GM12878 (cell line): ENCODE data around the gene GRIA4.

ENCODE experiments used
- CHD2 ChIP-seq: IDR thresholded peaks from 2 replicates; pipeline ENCODE4 v1.6.1; 2011; ENCODE audit warnings: low read depth, low read length, improper control_type of control experiment, borderline replicate concordance
- CTCF ChIP-seq, 3 experiments: IDR thresholded peaks in 2 of 3; conservative IDR thresholded peaks in 1 of 3; 2 replicates each; pipeline ENCODE4 v1.5.1; 2011; ENCODE audit warnings: low read depth in 3 of 3, low read length in 3 of 3, mild to moderate bottlenecking in 3 of 3, control low read depth in 2 of 3, moderate library complexity in 2 of 3, inconsistent platforms in 1 of 3, mixed read lengths in 1 of 3; ENCODE audit not compliant: control insufficient read depth in 2 of 3, insufficient read depth in 1 of 3; ENCODE audit errors: extremely low read depth in 1 of 3
- ESRRA ChIP-seq: IDR thresholded peaks from 2 replicates; pipeline ENCODE4 v1.6.1; 2012; ENCODE audit warnings: mild to moderate bottlenecking, low read length, improper control_type of control experiment
- EZH2 ChIP-seq: IDR thresholded peaks from 2 replicates; pipeline ENCODE4 v1.6.1; 2012; ENCODE audit warnings: low read depth, mild to moderate bottlenecking, control low read depth, inconsistent platforms, low read length, borderline replicate concordance; ENCODE audit not compliant: control insufficient read depth
- SP1 ChIP-seq: IDR thresholded peaks from one replicate; pipeline ENCODE4 v1.6.1; 2011; ENCODE audit warnings: low read depth, low read length
- SREBF2 ChIP-seq: IDR thresholded peaks from 2 replicates; pipeline ENCODE4 v1.6.1; 2012; ENCODE audit warnings: mild to moderate bottlenecking, low read length
- TAF1 ChIP-seq: IDR thresholded peaks from 2 replicates; pipeline ENCODE4 v1.6.1; 2011; ENCODE audit warnings: mild to moderate bottlenecking, low read depth, low read length, borderline replicate concordance
- WRNIP1 ChIP-seq: IDR thresholded peaks from 2 replicates; pipeline ENCODE4 v1.6.1; 2011; ENCODE audit warnings: low read depth, low read length, improper control_type of control experiment, borderline replicate concordance
- ZBED1 ChIP-seq: IDR thresholded peaks from 2 replicates; pipeline ENCODE4 v1.6.1; 2016; ENCODE audit warnings: borderline replicate concordance
- ZSCAN29 ChIP-seq: fragments of 450-650 bp; IDR thresholded peaks from 2 replicates; pipeline ENCODE4 v1.6.1; 2017; ENCODE audit warnings: mild to moderate bottlenecking, moderate library complexity

- TF ChIP-seq CTCF (IDR thresholded peaks at IDR 0.05 in 2 of 3, conservative IDR thresholded peaks at IDR 0.05 in 1 of 3; ENCODE audit: control insufficient read depth in 2 of 3, extremely low read depth in 1 of 3, insufficient read depth in 1 of 3, low read depth in 3 of 3, low read length in 3 of 3) (peak; percentile 28 to 33 (median 29); a peak in 4 of 6 replicates), SP1 (no peak), TAF1 (no peak), ESRRA (no peak), EZH2 (no peak), ZSCAN29 (no peak), WRNIP1 (no peak), CHD2 (no peak), SREBF2 (no peak), ZBED1 (no peak)
These were observed 512 bp upstream of the GRIA4 start for GRCh38 chr11:105609341-105609781.
